ENCODE results near the gene RHOBTB1. TPM values are rescaled to one million over a fixed set of nuclear protein-coding genes. Genes with fewer than 3 reads are reported as not detected.

The RHOBTB1 gene
- total and polyA plus RNA-seq, 3 donors from 2014 or later = 38.1 to 47.1 (median 44.7) TPM

DNA sequence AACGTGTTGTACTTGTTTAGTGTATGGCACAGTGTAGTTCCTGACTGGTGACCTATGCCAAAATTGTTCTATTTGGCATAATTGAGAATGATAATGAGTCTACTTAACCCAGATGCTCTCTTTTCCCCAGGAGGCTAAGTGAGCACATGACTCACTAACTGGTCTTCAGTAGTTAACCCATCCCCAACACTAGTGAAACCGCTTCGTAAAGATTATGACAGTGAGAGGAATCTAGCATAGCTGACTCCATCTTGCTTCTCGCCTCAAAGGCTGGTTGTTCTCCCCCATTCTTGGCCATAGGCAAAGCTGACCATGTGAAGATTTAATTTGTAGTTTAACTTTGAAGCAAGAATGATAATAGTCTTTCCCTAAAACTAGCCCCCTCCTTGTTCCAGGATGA lies 118.5 kb downstream of the RHOBTB1 start:
- H3K27ac ChIP-seq = no peak overlapping the region
- no peak overlapping the region for H3K4me3 ChIP-seq
- H3K36me3 ChIP-seq (ENCODE audit: low read depth, missing control alignments) = no peaks in the 10 kb centered on the region
- TF ChIP-seq, protein P1, sequence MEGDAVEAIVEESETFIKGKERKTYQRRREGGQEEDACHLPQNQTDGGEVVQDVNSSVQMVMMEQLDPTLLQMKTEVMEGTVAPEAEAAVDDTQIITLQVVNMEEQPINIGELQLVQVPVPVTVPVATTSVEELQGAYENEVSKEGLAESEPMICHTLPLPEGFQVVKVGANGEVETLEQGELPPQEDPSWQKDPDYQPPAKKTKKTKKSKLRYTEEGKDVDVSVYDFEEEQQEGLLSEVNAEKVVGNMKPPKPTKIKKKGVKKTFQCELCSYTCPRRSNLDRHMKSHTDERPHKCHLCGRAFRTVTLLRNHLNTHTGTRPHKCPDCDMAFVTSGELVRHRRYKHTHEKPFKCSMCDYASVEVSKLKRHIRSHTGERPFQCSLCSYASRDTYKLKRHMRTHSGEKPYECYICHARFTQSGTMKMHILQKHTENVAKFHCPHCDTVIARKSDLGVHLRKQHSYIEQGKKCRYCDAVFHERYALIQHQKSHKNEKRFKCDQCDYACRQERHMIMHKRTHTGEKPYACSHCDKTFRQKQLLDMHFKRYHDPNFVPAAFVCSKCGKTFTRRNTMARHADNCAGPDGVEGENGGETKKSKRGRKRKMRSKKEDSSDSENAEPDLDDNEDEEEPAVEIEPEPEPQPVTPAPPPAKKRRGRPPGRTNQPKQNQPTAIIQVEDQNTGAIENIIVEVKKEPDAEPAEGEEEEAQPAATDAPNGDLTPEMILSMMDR (IDR thresholded peaks at IDR 0.05) = no peak
- TF ChIP-seq POLR2A (IDR thresholded peaks at IDR 0.05) = no peak
- peaks cover 12% of the 10 kb centered on the region for H3K4me1 ChIP-seq
- 83 to 94% methylated on average over 3 to 4 of the region's 4 CpGs for WGBS, 2 donors
- no peaks in the 10 kb centered on the region for H3K9me3 ChIP-seq
- no peaks in the 10 kb centered on the region for H3K27me3 ChIP-seq
- DNase-seq = no peak
- intact Hi-C loops (cut with DNase I; ENCODE audit: low total_unique reads) = loop anchor here (10.0 kb wide), 1 partner anchor 119 kb away; the partner anchor contains the start of gene RHOBTB1

DNA sequence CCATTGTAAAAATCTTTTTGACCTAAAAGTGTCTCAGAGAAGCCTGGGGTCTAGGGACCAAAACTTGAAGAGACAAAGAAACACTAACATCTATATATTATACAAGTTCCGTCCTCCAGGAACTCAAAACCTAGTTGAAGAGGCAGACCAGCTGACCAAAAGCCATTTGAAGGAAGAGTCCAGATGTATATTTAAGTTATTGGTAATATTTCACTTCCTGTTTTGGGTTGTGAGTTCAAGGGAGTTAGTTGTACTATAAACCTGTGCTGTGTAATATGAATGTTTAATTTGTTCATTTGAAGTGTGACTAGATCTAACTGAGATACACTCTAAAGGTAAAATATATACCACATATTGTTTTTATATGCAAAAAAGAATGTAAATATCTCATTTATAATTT lies 120.7 kb downstream of the RHOBTB1 start:
- no peaks in the 10 kb centered on the region for H3K36me3 ChIP-seq (ENCODE audit: low read depth, missing control alignments)
- no peak for TF ChIP-seq POLR2A (IDR thresholded peaks at IDR 0.05)
- TF ChIP-seq, protein P1 (IDR thresholded peaks at IDR 0.05) = no peak
- H3K27me3 ChIP-seq = no peaks in the 10 kb centered on the region
- WGBS, 2 donors = 93 to 95% methylated on average over 1 of the region's 1 CpG
- H3K9me3 ChIP-seq = no peaks in the 10 kb centered on the region
- intact Hi-C loops (cut with DNase I; ENCODE audit: low total_unique reads) = loop anchor here (10.0 kb wide), 1 partner anchor 121 kb away; the partner anchor contains the start of gene RHOBTB1
- no peak overlapping the region for H3K27ac ChIP-seq
- DNase-seq = no peak
- H3K4me1 ChIP-seq = peaks cover 12% of the 10 kb centered on the region
- H3K4me3 ChIP-seq = no peak overlapping the region

GRCh38 chr10:60822809-60823208 lies 121.2 kb downstream of the RHOBTB1 start:
- no peaks in the 10 kb centered on the region for H3K9me3 ChIP-seq
- H3K4me3 ChIP-seq = no peak overlapping the region
- 59 to 79% methylated on average over 4 of the region's 4 CpGs for WGBS, 2 donors
- DNase-seq = no peak
- peaks cover 7% of the 10 kb centered on the region for H3K4me1 ChIP-seq
- TF ChIP-seq, protein P1 (IDR thresholded peaks at IDR 0.05) = no peak
- no peak for TF ChIP-seq POLR2A (IDR thresholded peaks at IDR 0.05)
- H3K36me3 ChIP-seq (ENCODE audit: low read depth, missing control alignments) = no peaks in the 10 kb centered on the region
- intact Hi-C loops (cut with DNase I; ENCODE audit: low total_unique reads) = loop anchor here (10.0 kb wide), 1 partner anchor 122 kb away; the partner anchor contains the start of gene RHOBTB1
- no peaks in the 10 kb centered on the region for H3K27me3 ChIP-seq
- no peak overlapping the region for H3K27ac ChIP-seq

- TF ChIP-seq, protein P1 (IDR thresholded peaks at IDR 0.05) = no peak
- no peak for TF ChIP-seq POLR2A (IDR thresholded peaks at IDR 0.05)
- no peaks in the 10 kb centered on the region for H3K27me3 ChIP-seq
- no peak overlapping the region for H3K4me3 ChIP-seq
- no peak overlapping the region for H3K27ac ChIP-seq
- H3K9me3 ChIP-seq = no peaks in the 10 kb centered on the region
- DNase-seq = no peak
- intact Hi-C loops (cut with DNase I; ENCODE audit: low total_unique reads) = loop anchor here (10.0 kb wide), 1 partner anchor 123 kb away; the partner anchor contains the start of gene RHOBTB1
- WGBS, 2 donors = 67 to 68% methylated on average over 2 of the region's 2 CpGs
- H3K36me3 ChIP-seq (ENCODE audit: low read depth, missing control alignments) = no peaks in the 10 kb centered on the region
- H3K4me1 ChIP-seq = peaks cover 7% of the 10 kb centered on the region
Observed at GRCh38 chr10:60821656-60822055, 122.3 kb downstream of the RHOBTB1 start.
